GM19455 (cell line): ENCODE data around the gene DAAM1.

Experiments
- ATAC-seq: cut with Tn5 transposase; IDR thresholded peaks from one replicate; pipeline ENCODE4 v1.9.1; 2021; ENCODE audit not compliant: unreplicated experiment

DAAM1 gene

DNA sequence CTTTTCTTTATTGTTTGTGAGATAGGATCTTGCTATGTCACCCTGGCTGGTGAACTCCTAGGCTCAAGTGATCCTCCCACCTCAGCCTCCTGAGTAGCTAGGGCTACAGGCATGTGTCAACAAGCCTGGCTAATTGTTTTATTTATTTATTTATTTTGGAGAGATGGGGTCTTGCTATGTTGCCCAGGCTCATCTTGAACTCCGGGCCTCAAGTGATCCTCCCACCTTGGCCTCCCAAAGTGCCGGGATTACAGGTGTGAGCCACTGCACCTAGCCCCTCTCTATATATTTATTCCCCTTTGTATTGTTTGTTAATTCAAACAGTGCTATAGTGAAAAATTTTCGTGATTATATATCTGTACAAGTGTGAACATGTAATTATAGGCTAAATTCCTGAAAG, 123.3 kb downstream of the DAAM1 start:
- ATAC-seq = no peak

- peak; percentile 69 for ATAC-seq
Measured at GRCh38 chr14:59313144-59313651, 124.7 kb downstream of the DAAM1 start.

GRCh38 chr14:59313658-59314608, 125.5 kb downstream of the DAAM1 start:
- no peak for ATAC-seq

GRCh38 chr14:59314953-59315599, 126.6 kb downstream of the DAAM1 start:
- no peak for ATAC-seq

DNA sequence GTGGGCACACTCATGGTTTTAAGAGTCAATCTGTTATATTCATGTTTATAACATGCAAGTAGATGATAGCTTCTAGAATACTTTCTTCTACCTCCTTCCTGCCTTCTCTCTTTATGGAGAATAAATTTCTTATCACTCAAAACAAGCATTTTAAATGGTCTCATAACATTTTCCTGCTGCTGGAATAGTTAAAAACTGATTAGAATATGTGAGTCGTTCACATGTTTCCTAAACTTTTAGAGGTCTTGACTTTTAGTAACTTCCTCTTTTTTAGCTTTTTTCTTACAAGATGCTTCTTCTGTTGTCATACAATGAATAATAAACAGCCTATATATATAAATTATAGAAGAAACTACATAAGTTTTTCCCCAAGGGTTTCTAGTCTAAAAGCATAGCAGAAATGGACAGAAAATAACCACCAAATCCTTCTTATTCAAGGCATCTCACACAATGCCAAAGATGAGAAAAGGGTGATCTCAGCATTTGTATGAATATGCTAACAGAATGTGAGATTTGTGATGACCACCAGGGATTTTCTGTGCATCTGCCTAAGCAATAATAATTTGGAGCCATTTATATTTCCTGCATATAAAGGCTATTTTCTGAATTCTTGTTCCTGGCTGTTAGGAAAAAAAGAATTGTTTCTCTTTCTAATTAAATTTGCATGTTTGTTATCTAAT, 127.8 kb downstream of the DAAM1 start:
- ATAC-seq = no peak

DNA sequence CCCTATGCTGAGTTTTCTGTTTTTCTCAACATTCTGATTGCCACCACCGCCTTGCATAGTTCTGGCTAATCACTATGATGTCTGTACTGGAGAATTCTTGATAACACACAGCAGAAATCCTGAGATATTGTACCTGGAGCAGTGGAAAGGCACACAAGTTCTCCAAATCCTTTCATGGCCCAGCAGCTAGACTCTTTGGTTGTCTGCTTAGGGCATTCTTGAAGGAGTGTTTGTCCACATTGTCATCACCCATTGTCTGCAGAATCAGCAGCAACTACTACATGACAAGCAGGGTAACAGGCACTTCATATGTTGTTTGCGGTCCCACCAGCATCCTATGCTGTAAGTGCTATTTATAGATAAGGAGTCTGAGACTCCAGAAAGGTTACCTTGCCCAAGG, 128.9 kb downstream of the DAAM1 start:
- ATAC-seq = no peak

DNA sequence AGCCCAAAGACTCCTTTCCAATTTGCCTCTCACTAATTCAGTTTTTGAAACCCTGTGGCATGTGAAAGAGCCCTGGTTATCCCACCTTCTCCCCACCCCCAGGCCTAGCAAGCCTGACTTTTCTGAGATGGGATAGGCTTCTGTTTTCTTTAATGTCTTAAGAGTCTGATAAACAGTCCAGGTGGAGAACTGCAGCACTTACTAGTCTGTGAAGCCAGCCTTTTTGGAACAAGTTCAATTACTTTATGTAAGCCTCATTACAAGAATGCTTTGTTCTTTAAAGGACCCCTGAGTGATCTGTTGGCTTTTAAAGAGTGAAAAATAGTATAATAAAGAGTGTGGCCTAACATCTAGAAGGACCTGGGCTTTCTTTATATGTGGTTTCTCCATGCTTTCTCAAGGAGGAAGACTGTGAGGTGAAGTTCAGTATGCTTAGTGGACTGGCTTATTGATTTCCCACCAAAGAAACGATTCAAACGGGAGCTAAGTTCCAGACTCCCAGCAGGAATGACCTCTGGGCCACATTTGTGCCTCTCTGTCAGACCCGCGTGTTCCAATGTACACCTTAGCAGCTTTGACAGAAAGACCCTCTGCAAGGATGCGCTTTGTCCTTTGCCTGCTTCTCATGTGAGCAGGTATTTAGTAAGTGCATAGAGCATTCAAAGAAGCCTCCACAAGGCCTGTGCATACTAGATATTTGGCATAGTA, 129.5 kb downstream of the DAAM1 start:
- no peak for ATAC-seq

GRCh38 chr14:59318908-59319307, 130.4 kb downstream of the DAAM1 start:
- no peak for ATAC-seq

- ATAC-seq = no peak
Measured at GRCh38 chr14:59320361-59320760, 131.9 kb downstream of the DAAM1 start.

DNA sequence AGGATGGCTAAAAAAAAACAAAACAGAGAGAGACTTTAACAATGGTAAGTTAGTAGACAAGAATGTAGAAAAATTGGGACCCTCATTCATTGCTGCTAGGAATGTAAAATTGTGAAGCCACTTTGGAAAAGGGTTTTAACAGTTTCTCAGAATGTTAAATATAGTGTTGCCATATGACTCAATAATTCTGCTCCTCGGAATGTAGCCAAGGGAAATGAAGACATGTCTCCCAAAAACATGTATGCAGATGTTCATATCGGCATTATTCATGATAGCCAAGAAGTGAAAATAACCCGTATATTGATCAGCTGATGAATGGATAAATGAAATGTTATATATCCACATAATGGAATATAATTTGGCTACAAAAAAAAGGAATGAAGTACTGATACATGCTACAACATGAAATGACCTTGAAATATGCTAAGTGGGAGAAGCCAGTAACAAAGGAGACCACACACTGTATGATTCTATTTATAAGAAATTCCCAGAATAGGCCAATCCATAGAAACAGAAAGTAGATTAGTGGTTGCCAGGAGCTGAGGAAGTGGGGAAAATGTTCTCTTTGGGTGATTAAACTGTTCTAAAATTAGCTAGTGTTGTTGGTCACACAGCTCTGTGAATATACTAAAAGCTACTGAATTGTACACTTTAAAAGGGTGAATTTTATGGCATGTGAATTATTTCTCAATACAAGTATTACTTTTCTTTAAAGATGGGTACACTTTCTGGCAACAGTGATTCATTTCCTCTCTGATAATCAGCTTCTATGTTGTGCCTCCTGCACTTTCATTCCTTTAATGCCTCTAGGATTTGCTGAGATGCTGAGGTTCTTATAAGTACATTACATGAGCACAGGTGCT, 132.5 kb downstream of the DAAM1 start:
- no peak for ATAC-seq

DNA sequence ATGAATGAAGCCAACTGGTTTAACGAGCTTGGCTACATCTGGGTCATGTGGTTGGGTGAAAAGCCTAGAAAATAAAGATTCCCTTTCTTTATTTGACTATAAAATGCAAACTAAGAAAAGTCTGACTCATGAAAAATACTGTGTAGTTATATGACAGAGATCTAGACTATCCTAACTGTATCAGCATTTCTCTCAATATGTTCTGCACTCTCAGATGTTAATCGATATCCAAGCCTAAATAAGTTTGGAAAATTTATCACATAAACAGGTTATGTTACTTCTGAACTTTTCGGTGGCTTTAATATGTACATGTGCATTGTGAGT, 133.1 kb downstream of the DAAM1 start:
- no peak for ATAC-seq

DNA sequence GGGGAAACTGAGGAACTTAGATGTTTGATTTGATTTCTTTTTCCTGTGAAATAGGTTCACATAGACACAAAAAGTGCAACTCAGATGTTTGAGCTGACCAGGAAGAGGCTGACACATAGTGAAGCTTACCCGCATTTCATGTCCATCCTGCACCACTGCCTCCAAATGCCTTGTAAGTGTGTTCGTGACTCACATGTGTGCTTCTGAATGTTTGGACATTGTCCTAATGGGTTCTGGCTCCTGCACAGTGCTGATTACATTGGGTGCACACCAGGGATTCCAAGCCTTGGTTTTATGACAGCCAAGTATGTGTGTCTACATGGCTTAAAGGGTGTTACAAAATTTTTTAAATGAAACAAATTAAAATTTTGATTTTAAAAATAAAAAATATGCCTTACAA, 137.4 kb downstream of the DAAM1 start:
- no peak for ATAC-seq

DNA sequence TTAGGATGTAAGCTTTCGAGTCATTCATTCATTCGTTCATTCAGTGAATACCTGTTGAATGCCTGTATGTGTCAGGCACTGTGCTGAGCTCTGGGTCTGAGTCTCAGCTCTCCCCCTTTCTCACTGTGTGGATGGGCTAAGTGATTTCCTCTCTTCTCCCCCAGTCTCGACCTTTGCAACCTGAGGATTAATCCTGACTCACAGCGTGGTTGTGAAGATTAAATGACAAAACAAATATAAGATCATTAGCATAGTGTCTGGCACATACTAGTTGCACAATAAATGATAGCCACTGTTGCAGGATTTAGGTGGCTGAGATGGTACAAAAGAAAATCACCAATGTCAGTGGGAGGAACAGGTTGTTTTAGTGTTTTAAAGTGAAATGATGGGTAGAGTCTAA, 140.0 kb downstream of the DAAM1 start:
- ATAC-seq = no peak

DNA sequence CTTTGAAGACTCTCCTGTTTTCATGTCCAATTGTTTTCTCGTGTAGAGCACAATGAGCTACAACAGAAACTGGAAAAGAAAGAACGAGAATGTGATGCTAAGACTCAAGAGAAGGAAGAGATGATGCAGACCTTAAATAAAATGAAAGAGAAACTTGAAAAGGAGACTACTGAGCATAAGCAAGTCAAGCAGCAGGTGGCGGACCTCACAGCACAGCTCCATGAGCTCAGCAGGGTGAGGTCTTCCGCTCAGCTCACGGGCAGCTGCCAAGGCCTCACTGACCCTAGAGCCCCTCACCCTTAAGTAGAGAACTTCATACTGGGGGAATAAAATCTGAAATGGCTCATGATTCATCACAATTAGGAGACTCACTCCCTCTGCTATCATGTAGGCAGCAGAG, 142.0 kb downstream of the DAAM1 start:
- ATAC-seq = no peak

DNA sequence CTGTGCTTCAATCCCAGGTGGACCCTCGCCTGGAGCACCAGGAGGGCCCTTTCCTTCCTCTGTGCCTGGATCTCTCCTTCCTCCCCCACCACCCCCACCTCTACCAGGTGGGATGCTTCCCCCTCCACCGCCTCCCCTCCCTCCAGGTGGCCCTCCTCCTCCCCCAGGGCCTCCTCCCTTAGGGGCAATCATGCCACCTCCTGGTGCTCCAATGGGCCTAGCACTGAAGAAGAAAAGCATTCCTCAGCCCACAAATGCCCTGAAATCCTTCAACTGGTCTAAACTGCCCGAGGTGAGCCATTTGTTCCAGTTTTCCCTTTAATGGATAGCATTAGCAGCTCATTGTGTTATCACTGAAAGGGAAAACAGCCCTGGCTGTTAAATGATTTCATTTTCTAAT, 142.8 kb downstream of the DAAM1 start:
- ATAC-seq = no peak

GRCh38 chr14:59332727-59333126, 144.3 kb downstream of the DAAM1 start:
- no peak for ATAC-seq

- no peak for ATAC-seq
Measured at GRCh38 chr14:59333235-59333634, 144.8 kb downstream of the DAAM1 start.

GRCh38 chr14:59333668-59334067, 145.2 kb downstream of the DAAM1 start:
- no peak for ATAC-seq

- ATAC-seq = no peak
Measured at GRCh38 chr14:59334253-59334652, 145.8 kb downstream of the DAAM1 start.

DNA sequence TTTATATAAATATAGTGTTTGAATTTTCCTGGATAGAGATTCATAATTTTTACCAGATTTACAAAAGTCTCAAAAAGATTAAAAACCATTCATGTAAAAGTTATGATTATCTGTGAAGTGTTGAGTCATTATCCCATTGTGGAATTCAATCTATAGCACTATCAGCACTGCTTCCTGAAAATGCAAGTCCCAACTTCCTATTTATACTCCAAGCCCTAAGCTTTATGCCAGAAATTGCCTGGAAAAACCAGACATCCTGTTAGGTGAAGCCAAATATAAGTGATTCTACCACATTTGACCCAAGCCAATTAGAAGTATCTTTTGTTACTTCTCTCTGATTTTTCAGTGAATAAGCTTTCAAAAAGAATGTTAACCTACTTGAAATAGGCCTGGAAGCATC, 147.6 kb downstream of the DAAM1 start:
- ATAC-seq = no peak
